ENCODE measurements around the gene CLDN5.

GRCh38 chr22:19482297-19482696, 41.9 kb downstream of the CLDN5 start:
- TF ChIP-seq CTCF (IDR thresholded peaks at IDR 0.05) (no peak), POLR2A (IDR thresholded peaks at IDR 0.05) (no peak)
